HEK293 (cell line): Measurements from ENCODE around the gene GBF1.
A peak's percentile ranks its signal among the peaks of the same experiment; 100 is the strongest.

Source experiments
- KLF16 ChIP-seq: fragments of 450-650 bp; formaldehyde crosslinking; IDR thresholded peaks from 2 replicates; pipeline ENCODE4 v1.5.1; 2017; ENCODE audit warnings: missing biosample characterization, missing genetic modification characterization
- SCRT1 ChIP-seq: fragments of 450-650 bp; formaldehyde crosslinking; IDR thresholded peaks from 2 replicates; pipeline ENCODE4 v1.5.1; 2016; ENCODE audit warnings: missing biosample characterization, missing genetic modification characterization, borderline replicate concordance
- YY1 ChIP-seq: fragments of 450-650 bp; formaldehyde crosslinking; IDR thresholded peaks from 2 replicates; pipeline ENCODE4 v1.5.1; 2018; ENCODE audit warnings: missing biosample characterization, missing genetic modification characterization
- ZBTB8A ChIP-seq: fragments of 450-650 bp; formaldehyde crosslinking; IDR thresholded peaks from 2 replicates; pipeline ENCODE4 v1.5.1; 2016; ENCODE audit warnings: missing biosample characterization, missing genetic modification characterization
- ZNF121 ChIP-seq: fragments of 450-650 bp; formaldehyde crosslinking; IDR thresholded peaks from 2 replicates; pipeline ENCODE4 v1.5.1; 2016; ENCODE audit warnings: missing biosample characterization, missing genetic modification characterization
- ZNF146 ChIP-seq: fragments of 450-650 bp; formaldehyde crosslinking; IDR thresholded peaks from 2 replicates; pipeline ENCODE4 v1.5.1; 2016; ENCODE audit warnings: missing biosample characterization, missing genetic modification characterization
- ZNF157 ChIP-seq: fragments of 450-650 bp; formaldehyde crosslinking; IDR thresholded peaks from 2 replicates; pipeline ENCODE4 v1.5.1; 2016; ENCODE audit warnings: missing biosample characterization, missing genetic modification characterization
- ZNF169 ChIP-seq: fragments of 450-650 bp; formaldehyde crosslinking; IDR thresholded peaks from 2 replicates; pipeline ENCODE4 v1.5.1; 2016; ENCODE audit warnings: missing biosample characterization, missing genetic modification characterization
- ZNF202 ChIP-seq: fragments of 450-650 bp; formaldehyde crosslinking; IDR thresholded peaks from 2 replicates; pipeline ENCODE4 v1.5.1; 2016; ENCODE audit warnings: missing biosample characterization, missing genetic modification characterization, borderline replicate concordance
- ZNF23 ChIP-seq: fragments of 450-650 bp; formaldehyde crosslinking; IDR thresholded peaks from 2 replicates; pipeline ENCODE4 v1.5.1; 2016; ENCODE audit warnings: missing biosample characterization, missing genetic modification characterization, borderline replicate concordance
- ZNF292 ChIP-seq: fragments of 450-650 bp; formaldehyde crosslinking; IDR thresholded peaks from 2 replicates; pipeline ENCODE4 v1.5.1; 2016; ENCODE audit warnings: low read depth, missing biosample characterization, missing genetic modification characterization, borderline replicate concordance
- ZNF311 ChIP-seq: fragments of 450-650 bp; formaldehyde crosslinking; IDR thresholded peaks from 2 replicates; pipeline ENCODE4 v1.5.1; 2017; ENCODE audit warnings: missing biosample characterization, missing genetic modification characterization, borderline replicate concordance
- ZNF423 ChIP-seq: fragments of 450-650 bp; formaldehyde crosslinking; IDR thresholded peaks from 2 replicates; pipeline ENCODE4 v1.5.1; 2016; ENCODE audit warnings: missing biosample characterization, missing genetic modification characterization
- ZNF501 ChIP-seq: fragments of 450-650 bp; formaldehyde crosslinking; IDR thresholded peaks from 2 replicates; pipeline ENCODE4 v1.5.1; 2016; ENCODE audit warnings: missing biosample characterization, missing genetic modification characterization
- ZNF585B ChIP-seq: fragments of 450-650 bp; formaldehyde crosslinking; IDR thresholded peaks from 2 replicates; pipeline ENCODE4 v1.5.1; 2016; ENCODE audit warnings: missing biosample characterization, missing genetic modification characterization
- ZNF600 ChIP-seq: fragments of 450-650 bp; formaldehyde crosslinking; IDR thresholded peaks from 2 replicates; pipeline ENCODE4 v1.5.1; 2016; ENCODE audit warnings: missing biosample characterization, missing genetic modification characterization
- ZNF623 ChIP-seq: fragments of 450-650 bp; formaldehyde crosslinking; IDR thresholded peaks from 2 replicates; pipeline ENCODE4 v1.5.1; 2016; ENCODE audit warnings: missing biosample characterization, missing genetic modification characterization
- ZNF629 ChIP-seq: fragments of 450-650 bp; formaldehyde crosslinking; IDR thresholded peaks from 2 replicates; pipeline ENCODE4 v1.5.1; 2017; ENCODE audit warnings: missing biosample characterization, missing genetic modification characterization
- ZNF660 ChIP-seq: fragments of 450-650 bp; IDR thresholded peaks from 2 replicates; pipeline ENCODE4 v1.5.1; 2018; ENCODE audit warnings: missing biosample characterization, mild to moderate bottlenecking, missing genetic modification characterization
- ZNF707 ChIP-seq: fragments of 450-650 bp; formaldehyde crosslinking; IDR thresholded peaks from 2 replicates; pipeline ENCODE4 v1.5.1; 2016; ENCODE audit warnings: missing biosample characterization, missing genetic modification characterization
- ZNF843 ChIP-seq: fragments of 450-650 bp; formaldehyde crosslinking; IDR thresholded peaks from 2 replicates; pipeline ENCODE4 v1.5.1; 2016; ENCODE audit warnings: missing biosample characterization, missing genetic modification characterization
- ZSCAN23 ChIP-seq: fragments of 450-650 bp; formaldehyde crosslinking; IDR thresholded peaks from 2 replicates; pipeline ENCODE4 v1.5.1; 2016; ENCODE audit warnings: missing biosample characterization, missing genetic modification characterization
- ZSCAN30 ChIP-seq: fragments of 450-650 bp; IDR thresholded peaks from 2 replicates; pipeline ENCODE4 v1.5.1; 2018; ENCODE audit warnings: missing biosample characterization, mild to moderate bottlenecking, missing genetic modification characterization, moderate library complexity
- TF ChIP-seq, protein P1 (sequence below): fragments of 450-650 bp; formaldehyde crosslinking; IDR thresholded peaks from 2 replicates; pipeline ENCODE4 v1.5.1; 2016; ENCODE audit warnings: missing biosample characterization, missing genetic modification characterization, borderline replicate concordance
- TF ChIP-seq, protein P2 (sequence below): fragments of 450-650 bp; formaldehyde crosslinking; IDR thresholded peaks from 2 replicates; pipeline ENCODE4 v1.5.1; 2016; ENCODE audit warnings: missing biosample characterization, missing genetic modification characterization
- TF ChIP-seq, protein P3 (sequence below): fragments of 450-650 bp; formaldehyde crosslinking; IDR thresholded peaks from 2 replicates; pipeline ENCODE4 v1.5.1; 2016; ENCODE audit warnings: missing biosample characterization, missing genetic modification characterization

The GBF1 gene

DNA sequence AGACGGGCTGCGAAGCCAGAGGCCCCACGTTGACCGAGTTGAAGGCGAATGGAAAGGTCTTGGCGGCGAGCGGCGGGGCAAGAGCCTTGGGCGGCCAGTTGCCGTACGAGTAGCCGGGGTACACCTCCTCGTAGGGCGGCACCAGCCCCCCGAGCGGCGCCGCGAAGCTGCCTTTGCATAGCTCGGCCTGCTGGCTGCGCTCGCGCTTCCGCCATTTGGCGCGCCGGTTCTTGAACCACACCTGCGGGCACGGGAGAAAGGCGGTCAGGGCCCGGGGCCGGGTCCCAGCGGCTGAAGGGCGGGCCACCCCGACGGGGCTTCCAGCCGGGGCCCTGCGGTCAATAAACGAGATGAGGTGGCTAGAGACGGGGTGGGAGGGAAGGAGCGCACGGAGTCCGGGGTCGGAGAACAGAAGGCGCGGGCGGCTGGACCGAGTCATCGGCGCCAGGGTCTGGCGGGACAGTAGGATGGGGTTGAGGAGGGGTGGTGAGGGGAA lies 14.4 kb upstream of the GBF1 start (continued):
- TF ChIP-seq ZSCAN30 (tag by site-specific recombination) (0 out of 2 replicates have a peak, but pooled peaks have one; percentile 23), ZNF23 (tag by site-specific recombination) (no peak), ZNF292 (tag by site-specific recombination) (no peak), ZNF146 (tag by site-specific recombination) (no peak), ZNF423 (tag by site-specific recombination) (no peak), YY1 (tag by site-specific recombination) (peak; percentile 71), ZNF311 (tag by site-specific recombination) (no peak), ZBTB8A (tag by site-specific recombination) (peak; percentile 61), ZNF157 (tag by site-specific recombination) (no peak), ZSCAN23 (no peak), ZNF202 (tag by site-specific recombination) (no peak), ZNF660 (peak; percentile 1; the same call in 1 of the 2 replicates), ZNF707 (tag by site-specific recombination) (no peak), ZNF501 (tag by site-specific recombination) (0 out of 2 replicates have a peak, but pooled peaks have one; percentile 28), ZNF121 (tag by site-specific recombination) (no peak), SCRT1 (tag by site-specific recombination) (no peak), ZNF585B (tag by site-specific recombination) (no peak), ZNF629 (tag by site-specific recombination) (peak; percentile 6; the same call in 1 of the 2 replicates), ZNF169 (no peak), KLF16 (tag by site-specific recombination) (peak; percentile 54), ZNF623 (no peak), ZNF600 (tag by site-specific recombination) (peak; percentile 50; the same call in 1 of the 2 replicates), ZNF843 (tag by site-specific recombination) (peak; percentile 35)
- TF ChIP-seq, protein P1, sequence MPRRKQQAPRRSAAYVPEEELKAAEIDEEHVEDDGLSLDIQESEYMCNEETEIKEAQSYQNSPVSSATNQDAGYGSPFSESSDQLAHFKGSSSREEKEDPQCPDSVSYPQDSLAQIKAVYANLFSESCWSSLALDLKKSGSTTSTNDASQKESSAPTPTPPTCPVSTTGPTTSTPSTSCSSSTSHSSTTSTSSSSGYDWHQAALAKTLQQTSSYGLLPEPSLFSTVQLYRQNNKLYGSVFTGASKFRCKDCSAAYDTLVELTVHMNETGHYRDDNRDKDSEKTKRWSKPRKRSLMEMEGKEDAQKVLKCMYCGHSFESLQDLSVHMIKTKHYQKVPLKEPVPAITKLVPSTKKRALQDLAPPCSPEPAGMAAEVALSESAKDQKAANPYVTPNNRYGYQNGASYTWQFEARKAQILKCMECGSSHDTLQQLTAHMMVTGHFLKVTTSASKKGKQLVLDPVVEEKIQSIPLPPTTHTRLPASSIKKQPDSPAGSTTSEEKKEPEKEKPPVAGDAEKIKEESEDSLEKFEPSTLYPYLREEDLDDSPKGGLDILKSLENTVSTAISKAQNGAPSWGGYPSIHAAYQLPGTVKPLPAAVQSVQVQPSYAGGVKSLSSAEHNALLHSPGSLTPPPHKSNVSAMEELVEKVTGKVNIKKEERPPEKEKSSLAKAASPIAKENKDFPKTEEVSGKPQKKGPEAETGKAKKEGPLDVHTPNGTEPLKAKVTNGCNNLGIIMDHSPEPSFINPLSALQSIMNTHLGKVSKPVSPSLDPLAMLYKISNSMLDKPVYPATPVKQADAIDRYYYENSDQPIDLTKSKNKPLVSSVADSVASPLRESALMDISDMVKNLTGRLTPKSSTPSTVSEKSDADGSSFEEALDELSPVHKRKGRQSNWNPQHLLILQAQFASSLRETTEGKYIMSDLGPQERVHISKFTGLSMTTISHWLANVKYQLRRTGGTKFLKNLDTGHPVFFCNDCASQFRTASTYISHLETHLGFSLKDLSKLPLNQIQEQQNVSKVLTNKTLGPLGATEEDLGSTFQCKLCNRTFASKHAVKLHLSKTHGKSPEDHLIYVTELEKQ (tag by site-specific recombination), result no peak
- TF ChIP-seq, protein P2, sequence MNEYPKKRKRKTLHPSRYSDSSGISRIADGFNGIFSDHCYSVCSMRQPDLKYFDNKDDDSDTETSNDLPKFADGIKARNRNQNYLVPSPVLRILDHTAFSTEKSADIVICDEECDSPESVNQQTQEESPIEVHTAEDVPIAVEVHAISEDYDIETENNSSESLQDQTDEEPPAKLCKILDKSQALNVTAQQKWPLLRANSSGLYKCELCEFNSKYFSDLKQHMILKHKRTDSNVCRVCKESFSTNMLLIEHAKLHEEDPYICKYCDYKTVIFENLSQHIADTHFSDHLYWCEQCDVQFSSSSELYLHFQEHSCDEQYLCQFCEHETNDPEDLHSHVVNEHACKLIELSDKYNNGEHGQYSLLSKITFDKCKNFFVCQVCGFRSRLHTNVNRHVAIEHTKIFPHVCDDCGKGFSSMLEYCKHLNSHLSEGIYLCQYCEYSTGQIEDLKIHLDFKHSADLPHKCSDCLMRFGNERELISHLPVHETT (tag by site-specific recombination), result no peak
- TF ChIP-seq, protein P3, sequence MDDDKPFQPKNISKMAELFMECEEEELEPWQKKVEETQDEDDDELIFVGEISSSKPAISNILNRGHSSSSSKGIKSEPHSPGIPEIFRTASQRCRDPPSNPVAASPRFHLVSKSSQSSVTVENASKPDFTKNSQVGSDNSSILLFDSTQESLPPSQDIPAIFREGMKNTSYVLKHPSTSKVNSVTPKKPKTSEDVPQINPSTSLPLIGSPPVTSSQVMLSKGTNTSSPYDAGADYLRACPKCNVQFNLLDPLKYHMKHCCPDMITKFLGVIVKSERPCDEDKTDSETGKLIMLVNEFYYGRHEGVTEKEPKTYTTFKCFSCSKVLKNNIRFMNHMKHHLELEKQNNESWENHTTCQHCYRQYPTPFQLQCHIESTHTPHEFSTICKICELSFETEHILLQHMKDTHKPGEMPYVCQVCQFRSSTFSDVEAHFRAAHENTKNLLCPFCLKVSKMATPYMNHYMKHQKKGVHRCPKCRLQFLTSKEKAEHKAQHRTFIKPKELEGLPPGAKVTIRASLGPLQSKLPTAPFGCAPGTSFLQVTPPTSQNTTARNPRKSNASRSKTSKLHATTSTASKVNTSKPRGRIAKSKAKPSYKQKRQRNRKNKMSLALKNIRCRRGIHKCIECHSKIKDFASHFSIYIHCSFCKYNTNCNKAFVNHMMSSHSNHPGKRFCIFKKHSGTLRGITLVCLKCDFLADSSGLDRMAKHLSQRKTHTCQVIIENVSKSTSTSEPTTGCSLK, result no peak
- TF ChIP-seq, all 188 proteins: peak for 35
